ENCODE measurements around the gene APBB2. TPM values are rescaled to one million over a fixed set of nuclear protein-coding genes. Genes with fewer than 3 reads are reported as not detected.

The APBB2 gene
- total RNA-seq, 2 experiments from 2014 or later, result 0.93 to 13.6 TPM

GRCh38 chr4:40971338-40971737, 243.0 kb downstream of the APBB2 start:
- Mint-ChIP-seq H3K36me3 (no peaks in the 10 kb centered on the region), H3K4me3 (no peak overlapping the region), H3K27ac (no peak overlapping the region), H3K4me1 (no peaks in the 10 kb centered on the region), H3K27me3 (peaks cover 28% of the 10 kb centered on the region), H3K9me3 (ENCODE audit: low read depth) (no peaks in the 10 kb centered on the region)
- CTCF ChIA-PET, result interaction anchor here (1.2 kb wide), 1 partner anchor 245 kb away, joined by 3 read pairs; no protein-coding TSS in a partner anchor
- DNase-seq (no peak), ATAC-seq (no peak)

GRCh38 chr4:40969501-40969900, 244.8 kb downstream of the APBB2 start:
- CTCF ChIA-PET, result no interaction called here
- DNase-seq (no peak), ATAC-seq (no peak)
- Mint-ChIP-seq H3K27ac (no peak overlapping the region), H3K9me3 (ENCODE audit: low read depth) (no peaks in the 10 kb centered on the region), H3K27me3 (peaks cover 17% of the 10 kb centered on the region), H3K4me1 (no peaks in the 10 kb centered on the region), H3K36me3 (no peaks in the 10 kb centered on the region), H3K4me3 (no peak overlapping the region)

- DNase-seq (no peak), ATAC-seq (no peak)
- Mint-ChIP-seq H3K27me3 (peaks cover 13% of the 10 kb centered on the region), H3K4me3 (no peak overlapping the region), H3K27ac (no peak overlapping the region), H3K9me3 (ENCODE audit: low read depth) (no peaks in the 10 kb centered on the region), H3K36me3 (no peaks in the 10 kb centered on the region), H3K4me1 (no peaks in the 10 kb centered on the region)
- CTCF ChIA-PET, result no interaction called here
Observed at GRCh38 chr4:40967550-40967949, 246.8 kb downstream of the APBB2 start.

- ATAC-seq, result no peak
- CTCF ChIA-PET, result no interaction called here
Observed at GRCh38 chr4:40966091-40966490, 248.3 kb downstream of the APBB2 start.

GRCh38 chr4:40963897-40964478, 250.4 kb downstream of the APBB2 start:
- Mint-ChIP-seq H3K27me3 (peaks cover 2% of the 10 kb centered on the region), H3K4me3 (no peak overlapping the region), H3K4me1 (no peaks in the 10 kb centered on the region), H3K9me3 (ENCODE audit: low read depth) (no peaks in the 10 kb centered on the region), H3K27ac (no peak overlapping the region), H3K36me3 (no peaks in the 10 kb centered on the region)
- DNase-seq (no peak), ATAC-seq (no peak)
- CTCF ChIA-PET, result no interaction called here

More at GRCh38 chr4:40966091-40966490, 248.3 kb downstream of the APBB2 start:
- H3K27me3 Mint-ChIP-seq, result peaks cover 13% of the 10 kb centered on the region
- DNase-seq, result no peak
- H3K9me3 Mint-ChIP-seq (ENCODE audit: low read depth), result no peaks in the 10 kb centered on the region
- no peaks in the 10 kb centered on the region for H3K36me3 Mint-ChIP-seq
- H3K4me3 Mint-ChIP-seq, result no peak overlapping the region
- H3K27ac Mint-ChIP-seq, result no peak overlapping the region
- no peaks in the 10 kb centered on the region for H3K4me1 Mint-ChIP-seq

GRCh38 chr4:40962551-40963180, 251.7 kb downstream of the APBB2 start:
- CTCF ChIA-PET, result no interaction called here
- no peak for DNase-seq
- Mint-ChIP-seq H3K4me3 (no peak overlapping the region), H3K36me3 (no peaks in the 10 kb centered on the region), H3K27ac (no peak overlapping the region), H3K27me3 (peaks cover 3% of the 10 kb centered on the region), H3K9me3 (ENCODE audit: low read depth) (no peaks in the 10 kb centered on the region), H3K4me1 (no peaks in the 10 kb centered on the region)
- ATAC-seq, result no peak

DNA sequence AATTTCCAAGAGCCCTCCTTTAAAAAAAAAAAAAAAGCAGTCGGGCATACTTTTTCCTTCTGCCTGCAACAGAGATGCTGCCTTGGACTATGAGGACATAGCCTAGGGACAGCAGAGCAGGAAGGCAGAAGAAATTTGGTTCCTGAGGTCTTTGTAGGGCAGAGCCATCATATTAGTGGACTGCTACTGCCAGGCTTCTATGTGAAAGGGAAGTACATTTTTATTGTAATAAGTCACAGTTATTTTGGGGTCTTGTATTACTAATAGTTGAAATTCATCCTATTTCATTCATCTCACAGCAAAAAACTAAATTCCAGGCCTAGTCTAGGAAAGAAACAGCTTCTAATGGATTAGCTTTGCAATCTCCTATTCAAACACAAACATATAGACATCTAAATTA, 253.4 kb downstream of the APBB2 start:
- H3K4me3 Mint-ChIP-seq, result no peak overlapping the region
- no peaks in the 10 kb centered on the region for H3K4me1 Mint-ChIP-seq
- no peaks in the 10 kb centered on the region for H3K36me3 Mint-ChIP-seq
- H3K27me3 Mint-ChIP-seq, result peaks cover 3% of the 10 kb centered on the region
- H3K9me3 Mint-ChIP-seq (ENCODE audit: low read depth), result no peaks in the 10 kb centered on the region
- DNase-seq (no peak), ATAC-seq (no peak)
- CTCF ChIA-PET, result no interaction called here
- H3K27ac Mint-ChIP-seq, result no peak overlapping the region

DNA sequence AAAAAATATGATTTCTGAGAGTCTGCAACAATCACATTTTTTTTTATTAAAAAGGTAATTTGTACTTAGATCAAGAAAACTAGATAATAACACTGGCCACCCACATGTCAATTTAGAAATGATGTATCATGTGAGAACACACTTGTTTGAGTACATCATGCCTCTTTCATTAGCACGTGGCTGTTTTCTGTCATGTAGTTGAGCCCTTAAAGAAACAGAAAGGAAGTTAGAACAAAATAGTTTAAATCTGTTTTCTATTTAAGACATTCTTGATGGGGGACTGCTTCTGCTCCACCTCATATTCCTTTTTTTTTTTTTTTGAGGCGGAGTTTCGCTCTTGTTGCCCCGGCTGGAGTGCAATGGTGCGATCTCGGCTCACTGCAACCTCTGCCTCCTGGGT, 257.1 kb downstream of the APBB2 start:
- DNase-seq, result no peak
- no peak overlapping the region for H3K4me3 Mint-ChIP-seq
- peaks cover 3% of the 10 kb centered on the region for H3K27me3 Mint-ChIP-seq
- H3K27ac Mint-ChIP-seq, result no peak overlapping the region
- no peaks in the 10 kb centered on the region for H3K9me3 Mint-ChIP-seq (ENCODE audit: low read depth)
- no peaks in the 10 kb centered on the region for H3K4me1 Mint-ChIP-seq
- no peak for ATAC-seq
- CTCF ChIA-PET, result no interaction called here
- H3K36me3 Mint-ChIP-seq, result no peaks in the 10 kb centered on the region

- ATAC-seq, result no peak
- no peaks in the 10 kb centered on the region for H3K9me3 Mint-ChIP-seq (ENCODE audit: low read depth)
- no peaks in the 10 kb centered on the region for H3K36me3 Mint-ChIP-seq
- DNase-seq, result no peak
- no peaks in the 10 kb centered on the region for H3K4me1 Mint-ChIP-seq
- H3K27me3 Mint-ChIP-seq, result peaks cover 3% of the 10 kb centered on the region
- H3K4me3 Mint-ChIP-seq, result no peak overlapping the region
- CTCF ChIA-PET, result no interaction called here
- no peak overlapping the region for H3K27ac Mint-ChIP-seq
Observed at GRCh38 chr4:40956721-40957255, 257.6 kb downstream of the APBB2 start.

DNA sequence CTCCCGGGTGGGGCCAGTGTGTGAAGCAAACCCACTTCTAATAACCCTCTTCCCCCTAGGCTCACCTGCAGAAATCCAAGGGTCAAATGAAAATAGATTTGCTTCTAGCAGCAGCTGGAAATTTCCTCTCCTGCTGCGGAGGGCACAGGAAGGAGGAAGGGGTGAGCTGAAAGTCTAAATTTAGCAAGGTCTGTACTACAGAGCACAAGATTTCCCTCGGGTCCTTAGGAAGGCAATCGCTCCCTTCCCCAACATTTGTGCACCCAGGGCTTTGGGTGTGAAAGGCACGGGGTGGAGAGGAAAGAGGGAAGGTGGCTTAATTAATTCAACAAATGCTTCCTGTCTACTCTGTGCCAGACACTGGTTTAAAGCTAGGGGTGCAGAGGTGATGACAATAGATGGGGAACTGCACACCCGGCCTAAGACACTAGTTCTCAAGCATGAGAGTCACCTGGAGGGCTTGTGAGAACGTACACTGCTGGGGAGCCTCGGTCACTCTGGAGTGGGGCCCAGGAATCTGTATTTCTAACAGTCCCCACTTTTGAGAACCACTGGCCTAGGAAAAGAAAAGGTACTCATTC, 260.2 kb downstream of the APBB2 start:
- H3K9me3 Mint-ChIP-seq (ENCODE audit: low read depth), result no peaks in the 10 kb centered on the region
- H3K4me1 Mint-ChIP-seq, result no peaks in the 10 kb centered on the region
- DNase-seq, result no peak
- no peak overlapping the region for H3K4me3 Mint-ChIP-seq
- no peaks in the 10 kb centered on the region for H3K36me3 Mint-ChIP-seq
- H3K27me3 Mint-ChIP-seq, result peaks cover 3% of the 10 kb centered on the region
- H3K27ac Mint-ChIP-seq, result no peak overlapping the region
- ATAC-seq, result no peak
- CTCF ChIA-PET, result no interaction called here

DNA sequence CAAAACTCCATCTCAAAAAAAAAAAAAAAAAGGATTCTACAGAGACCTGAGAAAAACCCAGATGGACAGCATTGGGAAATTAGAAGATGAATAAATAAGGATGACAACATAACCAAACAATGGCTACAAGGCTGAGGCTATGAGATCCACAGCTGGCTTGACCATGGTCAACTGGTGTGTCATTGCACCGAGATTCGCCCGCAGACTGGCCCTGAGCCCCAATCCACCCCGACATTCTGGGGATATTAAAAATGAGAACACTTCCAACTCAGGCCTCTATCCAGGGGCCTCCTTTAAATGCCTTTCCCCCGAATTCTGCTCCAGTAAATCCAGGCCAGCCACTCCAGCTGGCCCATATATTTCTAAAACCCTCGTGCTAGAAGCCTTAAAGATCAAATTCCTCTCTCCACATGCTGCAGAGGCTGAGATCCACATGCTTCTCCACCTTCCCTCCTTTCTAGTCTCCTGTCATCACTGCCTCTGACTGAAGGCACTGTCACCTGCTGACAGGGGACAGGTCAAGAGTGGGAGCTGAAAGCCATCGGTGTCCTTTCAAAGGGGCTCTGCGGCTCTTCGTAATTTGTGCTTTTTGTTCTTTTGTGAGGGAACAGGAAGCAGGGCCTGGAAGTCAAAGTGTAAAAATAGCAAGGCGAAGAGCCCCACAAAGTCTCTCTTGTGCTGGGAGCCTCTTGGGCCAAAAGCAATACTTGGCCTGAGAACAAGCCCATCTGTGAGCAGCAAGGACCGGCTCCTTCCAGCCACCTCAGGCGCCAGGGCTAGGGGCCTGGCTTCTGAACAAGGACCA, 260.9 kb downstream of the APBB2 start:
- ATAC-seq (no peak), DNase-seq (no peak)
- no peak overlapping the region for H3K4me3 Mint-ChIP-seq
- no peaks in the 10 kb centered on the region for H3K9me3 Mint-ChIP-seq (ENCODE audit: low read depth)
- no peaks in the 10 kb centered on the region for H3K27me3 Mint-ChIP-seq
- no peaks in the 10 kb centered on the region for H3K4me1 Mint-ChIP-seq
- no peak overlapping the region for H3K27ac Mint-ChIP-seq
- CTCF ChIA-PET, result no interaction called here
- no peaks in the 10 kb centered on the region for H3K36me3 Mint-ChIP-seq

DNA sequence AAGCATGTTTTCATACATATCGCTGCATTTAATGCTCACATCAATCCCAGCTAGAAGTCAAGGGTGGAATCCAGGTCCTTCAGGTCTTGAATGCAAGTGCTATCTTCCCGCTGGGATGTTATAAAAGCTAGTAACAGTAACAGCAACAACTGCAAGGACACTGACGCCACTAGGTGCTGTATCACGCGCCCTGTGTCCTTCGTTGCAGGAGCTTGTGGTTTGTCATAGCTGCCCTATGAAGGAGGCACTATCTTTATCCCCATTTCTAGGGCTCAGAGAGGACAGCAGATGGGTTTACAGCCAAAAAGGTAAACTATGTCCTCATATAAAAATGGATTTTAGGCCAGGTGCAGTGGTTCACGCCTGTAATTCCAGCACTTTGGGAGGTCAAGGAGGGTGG, 261.7 kb downstream of the APBB2 start:
- Mint-ChIP-seq H3K4me1 (no peaks in the 10 kb centered on the region), H3K27me3 (no peaks in the 10 kb centered on the region), H3K27ac (no peak overlapping the region), H3K36me3 (no peaks in the 10 kb centered on the region), H3K9me3 (ENCODE audit: low read depth) (no peaks in the 10 kb centered on the region), H3K4me3 (no peak overlapping the region)
- ATAC-seq (no peak), DNase-seq (no peak)
- CTCF ChIA-PET, result no interaction called here

DNA sequence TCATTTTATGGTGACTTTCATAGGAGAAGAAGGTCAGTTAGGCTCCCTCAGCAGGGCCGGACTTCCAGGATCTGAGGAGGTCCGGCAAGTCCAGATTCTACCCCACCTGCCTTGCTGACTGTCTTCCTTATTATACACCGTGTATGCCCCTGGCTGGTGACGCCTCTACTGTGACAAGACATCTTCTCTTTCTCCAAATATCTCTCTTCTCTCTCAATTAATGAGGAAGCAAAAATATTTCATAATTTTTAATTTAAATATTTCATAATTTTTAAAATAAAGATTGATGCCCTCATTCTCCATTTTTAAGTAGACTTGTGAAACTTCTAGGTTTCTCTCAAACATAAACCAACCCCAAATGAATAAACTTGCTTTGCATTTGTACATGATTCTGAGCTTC, 262.1 kb downstream of the APBB2 start:
- Mint-ChIP-seq H3K4me1 (no peaks in the 10 kb centered on the region), H3K36me3 (no peaks in the 10 kb centered on the region), H3K27ac (no peak overlapping the region), H3K27me3 (no peaks in the 10 kb centered on the region), H3K4me3 (no peak overlapping the region), H3K9me3 (ENCODE audit: low read depth) (no peaks in the 10 kb centered on the region)
- ATAC-seq (no peak), DNase-seq (no peak)
- CTCF ChIA-PET, result no interaction called here

Data from activated CD8-positive, alpha-beta memory T cell treated with anti-CD3 and anti-CD28 coated beads, Interleukin-2, amount 10 ng/mL, durations not matched to agents 7 days and 5 days (primary cell).